BLaER1 treated with 17β-estradiol and CSF1 and Interleukin-3, amounts not matched to agents 10 nM and 100 nM (cell line): ENCODE measurements around the gene TOR1AIP2.

ENCODE experiments used
- H3K27ac ChIP-seq, 11 experiments: shearing (Covaris generic); formaldehyde crosslinking; 2 replicates each; pipeline ENCODE4 v1.8.1; 2022
- H3K27me3 ChIP-seq, 11 experiments: shearing (Covaris generic); formaldehyde crosslinking; 2 replicates each; pipeline ENCODE4 v1.8.1; 2022
- H3K36me3 ChIP-seq, 11 experiments: shearing (Covaris generic); formaldehyde crosslinking; 2 replicates each; pipeline ENCODE4 v1.8.1; 2022
- H3K4me1 ChIP-seq, 10 experiments: shearing (Covaris generic); formaldehyde crosslinking; 2 replicates each; pipeline ENCODE4 v1.8.1; 2022
- H3K4me2 ChIP-seq, 11 experiments: shearing (Covaris generic); formaldehyde crosslinking; 2 replicates each; pipeline ENCODE4 v1.8.1; 2022
- H3K4me3 ChIP-seq, 10 experiments: shearing (Covaris generic); formaldehyde crosslinking; 2 replicates each; pipeline ENCODE4 v1.8.1; 2022
- H3K9ac ChIP-seq, 11 experiments: shearing (Covaris generic); formaldehyde crosslinking; 2 replicates each; pipeline ENCODE4 v1.8.1; 2022
- H3K9me3 ChIP-seq, 11 experiments: shearing (Covaris generic); formaldehyde crosslinking; replicated peaks in 1 of 11; 2 replicates each; pipeline ENCODE4 v1.8.1; 2022
- H4K20me1 ChIP-seq, 11 experiments: shearing (Covaris generic); formaldehyde crosslinking; 2 replicates each; pipeline ENCODE4 v1.8.1; 2022
- Cebpa-rat ChIP-seq, 11 experiments: shearing (Covaris generic); IDR thresholded peaks; 2 replicates each; pipeline ENCODE4 v1.8.1; 2022

TOR1AIP2 gene

DNA sequence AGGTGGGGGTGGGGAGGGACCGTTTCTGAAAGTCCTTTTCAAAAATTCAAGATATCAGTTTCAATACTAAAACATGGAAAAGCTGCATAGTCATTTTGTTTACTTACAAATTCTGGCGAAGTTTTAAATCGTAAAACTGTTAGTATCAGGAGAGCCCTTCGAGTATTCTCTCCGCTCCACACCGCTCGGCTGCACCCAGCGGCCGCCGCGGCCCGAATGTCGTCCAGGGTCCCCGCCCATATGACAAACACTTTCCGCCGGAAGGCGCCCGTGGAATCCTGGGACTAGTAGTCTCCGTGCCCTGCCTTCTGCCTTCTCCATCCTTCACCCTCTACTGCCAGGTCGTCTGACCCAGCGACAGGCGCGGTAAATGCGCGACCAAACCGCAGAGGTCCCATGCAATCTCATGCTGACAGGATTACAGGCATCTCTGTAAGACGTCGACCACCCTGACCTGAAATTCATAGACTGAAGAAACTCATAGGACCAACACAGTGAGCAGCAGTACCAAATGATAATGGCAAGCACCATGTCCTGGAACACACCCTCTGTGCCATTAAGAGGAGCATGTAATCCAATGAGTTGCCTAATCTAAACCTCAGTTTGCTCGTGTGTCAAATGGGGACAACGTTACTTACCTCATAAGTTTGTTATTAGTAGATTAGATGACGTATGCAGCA is at the start of gene TOR1AIP2:
TOR1AIP2 (minus strand) TSS at position 218 of the 680 bp plus-strand sequence. CDS start 25,138 bp downstream, outside the sequence.
- H3K9me3 ChIP-seq = no peaks in the 10 kb centered on the region
- peak within 1 kb of the TSS; percentile 70 to 85 (median 81) for H3K9ac ChIP-seq
- H3K27me3 ChIP-seq = no peaks in the 10 kb centered on the region
- H3K4me1 ChIP-seq = peaks cover 34 to 64% (median 57%) of the 10 kb centered on the region in 10 experiments
- H3K4me2 ChIP-seq = peak within 1 kb of the TSS; percentile 78 to 93 (median 87)
- peaks cover 11 to 33% (median 27%) of the 10 kb centered on the region in 11 experiments for H3K36me3 ChIP-seq
- peak in 3 of 11 experiments; percentile 12 to 50 (median 31); a peak in 1 of 22 replicates for TF ChIP-seq Cebpa-rat (IDR thresholded peaks at IDR 0.05)
- H4K20me1 ChIP-seq = peaks cover 19 to 46% (median 39%) of the 10 kb centered on the region in 11 experiments; a peak in 18 of 22 replicates
- H3K27ac ChIP-seq = peak within 1 kb of the TSS; percentile 49 to 81 (median 66); a peak in 21 of 22 replicates
- peak within 1 kb of the TSS; percentile 73 to 90 (median 86) for H3K4me3 ChIP-seq

DNA sequence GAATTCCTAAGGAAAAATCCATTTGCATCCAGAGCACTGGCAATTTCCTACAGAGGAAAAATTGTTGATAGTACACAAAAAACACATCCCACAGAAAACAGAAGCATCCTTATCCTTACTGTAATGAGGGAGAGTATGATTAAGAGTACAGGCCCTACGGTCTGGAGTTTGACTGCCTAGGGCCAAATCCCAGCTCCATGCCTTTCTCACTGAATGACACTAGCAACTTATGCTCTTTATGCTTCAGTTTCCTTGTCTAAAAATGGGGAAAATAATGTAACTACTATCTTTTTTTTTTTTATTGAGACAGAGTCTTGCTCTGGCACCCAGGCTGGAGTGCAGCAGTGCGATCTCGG is 49.2 kb upstream of the TOR1AIP2 start:
- Histone ChIP-seq H3K27ac (no peak overlapping the region), H3K4me2 (no peak overlapping the region), H3K36me3 (peaks cover 0 to 8% (median 5%) of the 10 kb centered on the region in 11 experiments; a peak in 8 of 22 replicates), H3K4me3 (no peak overlapping the region), H3K9ac (no peak overlapping the region), H3K9me3 (no peaks in the 10 kb centered on the region), H4K20me1 (no peaks in the 10 kb centered on the region), H3K4me1 (peaks cover 0 to 22% (median 0%) of the 10 kb centered on the region in 10 experiments; a peak in 6 of 20 replicates), H3K27me3 (no peaks in the 10 kb centered on the region)
- TF ChIP-seq Cebpa-rat (IDR thresholded peaks at IDR 0.05) = no peak

DNA sequence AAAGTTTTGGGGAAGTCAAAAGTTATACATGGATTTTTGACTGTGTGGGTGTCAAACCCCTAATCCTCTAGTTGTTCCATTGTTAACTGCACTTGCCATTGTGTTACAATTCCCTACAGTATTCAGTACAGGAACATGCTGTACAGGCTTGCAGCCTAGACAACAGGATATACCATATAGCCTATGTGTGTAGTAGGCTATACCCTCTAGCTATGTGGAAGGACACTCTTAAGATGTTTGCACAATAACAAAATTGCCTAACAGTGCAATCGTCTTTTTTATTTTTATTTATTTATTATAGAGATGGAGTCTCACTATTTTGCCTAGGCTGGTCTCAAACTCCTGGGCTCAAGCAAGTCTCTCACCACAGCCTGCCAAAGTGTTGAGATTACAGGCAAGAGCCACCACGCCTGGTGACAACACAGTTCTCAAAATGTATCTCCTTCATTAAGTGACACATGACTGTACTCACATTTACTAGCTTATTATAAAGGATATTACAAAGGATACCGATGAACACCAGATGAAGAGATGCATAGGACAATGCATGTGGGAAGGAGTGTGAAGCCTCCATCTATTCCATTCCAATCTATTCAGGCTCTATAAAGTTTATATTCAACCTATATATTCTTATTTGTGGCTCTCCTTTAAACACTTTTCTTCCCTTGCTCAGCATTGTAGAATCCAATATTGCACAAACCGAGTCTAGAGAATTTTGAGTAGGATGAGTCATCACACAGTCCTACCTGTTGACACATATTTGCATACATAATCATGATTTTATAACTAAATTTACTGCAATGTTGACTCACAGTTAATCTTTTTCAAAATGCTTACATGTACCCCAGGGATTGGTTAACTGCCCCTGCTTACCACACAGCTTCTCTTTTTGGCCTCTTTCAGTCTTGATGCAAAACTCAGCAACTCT is 48.6 kb upstream of the TOR1AIP2 start:
- Histone ChIP-seq H3K9me3 (no peaks in the 10 kb centered on the region), H3K4me2 (no peak overlapping the region), H4K20me1 (no peaks in the 10 kb centered on the region), H3K27me3 (no peaks in the 10 kb centered on the region), H3K4me3 (no peak overlapping the region), H3K36me3 (peaks cover 6 to 15% (median 11%) of the 10 kb centered on the region in 11 experiments; a peak in 13 of 22 replicates), H3K4me1 (peaks cover 0 to 22% (median 0%) of the 10 kb centered on the region in 10 experiments; a peak in 6 of 20 replicates), H3K27ac (no peak overlapping the region), H3K9ac (no peak overlapping the region)
- TF ChIP-seq Cebpa-rat (IDR thresholded peaks at IDR 0.05) = no peak

DNA sequence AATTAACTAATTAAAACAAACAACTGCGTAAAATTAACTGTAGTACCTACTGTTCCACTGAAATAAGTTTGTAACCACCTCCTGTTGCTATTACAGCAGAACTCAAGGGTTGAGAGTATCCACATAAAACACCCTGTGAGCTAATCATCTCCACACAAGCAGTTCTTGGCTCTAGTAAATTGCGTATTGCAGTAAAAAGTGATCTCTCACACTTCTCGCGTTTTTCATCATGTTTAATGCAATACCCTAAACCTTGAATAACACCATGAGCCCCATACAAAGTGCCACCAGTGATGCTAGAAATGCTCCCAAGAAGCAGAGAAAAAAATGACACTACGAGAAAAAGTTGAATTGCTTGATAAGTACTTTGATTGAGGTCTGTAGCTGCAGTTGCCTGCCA is 47.7 kb upstream of the TOR1AIP2 start:
- no peak overlapping the region for H3K9ac ChIP-seq
- H4K20me1 ChIP-seq = no peaks in the 10 kb centered on the region
- no peaks in the 10 kb centered on the region for H3K9me3 ChIP-seq
- H3K4me3 ChIP-seq = no peak overlapping the region
- H3K36me3 ChIP-seq = peaks cover 9 to 23% (median 17%) of the 10 kb centered on the region in 11 experiments; a peak in 20 of 22 replicates
- no peaks in the 10 kb centered on the region for H3K27me3 ChIP-seq
- H3K4me1 ChIP-seq = peaks cover 0 to 22% (median 0%) of the 10 kb centered on the region in 10 experiments; a peak in 6 of 20 replicates
- TF ChIP-seq Cebpa-rat (IDR thresholded peaks at IDR 0.05) = no peak
- H3K27ac ChIP-seq = no peak overlapping the region
- no peak overlapping the region for H3K4me2 ChIP-seq

DNA sequence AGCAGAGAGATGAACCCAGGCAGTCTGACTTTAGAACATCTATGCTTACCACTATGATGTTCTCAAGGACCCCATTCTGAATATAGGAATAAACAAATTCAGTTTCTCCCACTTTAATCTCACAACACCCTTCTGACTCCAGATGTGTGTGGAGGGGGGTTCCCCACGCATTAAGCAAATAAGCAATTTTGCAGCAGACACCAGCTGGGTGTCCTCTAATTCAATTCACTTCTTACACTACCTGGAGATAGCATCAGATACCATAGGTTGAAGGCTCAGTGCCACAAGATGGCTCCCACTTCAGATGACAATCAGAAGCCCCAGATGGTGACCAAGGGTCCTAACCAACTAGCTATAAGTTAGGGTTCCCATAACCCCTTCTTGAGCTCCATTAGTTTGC is 46.7 kb upstream of the TOR1AIP2 start:
- no peak overlapping the region for H3K4me3 ChIP-seq
- no peak overlapping the region for H3K4me2 ChIP-seq
- no peak for TF ChIP-seq Cebpa-rat (IDR thresholded peaks at IDR 0.05)

DNA sequence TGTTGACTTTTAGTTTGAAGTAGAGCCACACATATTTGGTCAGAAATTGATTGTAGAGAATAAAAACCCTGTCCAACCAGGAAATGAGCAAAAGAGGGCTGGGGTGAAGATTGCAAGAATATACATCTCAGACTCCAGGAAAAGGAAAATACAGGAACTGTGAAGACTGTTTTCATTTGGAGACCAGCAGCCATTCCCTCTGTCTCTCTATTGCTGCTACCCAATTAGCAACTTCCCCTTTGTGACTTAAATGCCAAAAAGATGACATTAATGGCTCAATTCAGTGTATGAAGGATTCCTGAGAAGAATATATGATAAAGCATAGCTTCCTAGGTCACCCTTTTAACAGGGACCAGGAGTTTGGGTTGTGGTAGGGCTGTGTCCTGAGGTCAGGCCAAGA is 45.4 kb upstream of the TOR1AIP2 start:
- Histone ChIP-seq H3K9ac (no peak overlapping the region), H3K9me3 (no peaks in the 10 kb centered on the region), H3K27me3 (no peaks in the 10 kb centered on the region), H4K20me1 (no peaks in the 10 kb centered on the region), H3K4me1 (peaks cover 0 to 22% (median 0%) of the 10 kb centered on the region in 10 experiments; a peak in 6 of 20 replicates), H3K4me3 (no peak overlapping the region), H3K27ac (no peak overlapping the region), H3K36me3 (peaks cover 27 to 45% (median 39%) of the 10 kb centered on the region in 11 experiments), H3K4me2 (peak overlapping the region in 2 of 11 experiments; percentile 18 to 30; a peak in 2 of 22 replicates)
- TF ChIP-seq Cebpa-rat (IDR thresholded peaks at IDR 0.05) = no peak

More for the DNA sequence above, 46.7 kb upstream of the TOR1AIP2 start:
- H3K4me1 ChIP-seq = peaks cover 0 to 22% (median 0%) of the 10 kb centered on the region in 10 experiments; a peak in 6 of 20 replicates
- H4K20me1 ChIP-seq = no peaks in the 10 kb centered on the region
- H3K27ac ChIP-seq = no peak overlapping the region
- H3K36me3 ChIP-seq = peaks cover 14 to 33% (median 26%) of the 10 kb centered on the region in 11 experiments; a peak in 21 of 22 replicates
- no peaks in the 10 kb centered on the region for H3K27me3 ChIP-seq
- H3K9ac ChIP-seq = no peak overlapping the region
- no peaks in the 10 kb centered on the region for H3K9me3 ChIP-seq

DNA sequence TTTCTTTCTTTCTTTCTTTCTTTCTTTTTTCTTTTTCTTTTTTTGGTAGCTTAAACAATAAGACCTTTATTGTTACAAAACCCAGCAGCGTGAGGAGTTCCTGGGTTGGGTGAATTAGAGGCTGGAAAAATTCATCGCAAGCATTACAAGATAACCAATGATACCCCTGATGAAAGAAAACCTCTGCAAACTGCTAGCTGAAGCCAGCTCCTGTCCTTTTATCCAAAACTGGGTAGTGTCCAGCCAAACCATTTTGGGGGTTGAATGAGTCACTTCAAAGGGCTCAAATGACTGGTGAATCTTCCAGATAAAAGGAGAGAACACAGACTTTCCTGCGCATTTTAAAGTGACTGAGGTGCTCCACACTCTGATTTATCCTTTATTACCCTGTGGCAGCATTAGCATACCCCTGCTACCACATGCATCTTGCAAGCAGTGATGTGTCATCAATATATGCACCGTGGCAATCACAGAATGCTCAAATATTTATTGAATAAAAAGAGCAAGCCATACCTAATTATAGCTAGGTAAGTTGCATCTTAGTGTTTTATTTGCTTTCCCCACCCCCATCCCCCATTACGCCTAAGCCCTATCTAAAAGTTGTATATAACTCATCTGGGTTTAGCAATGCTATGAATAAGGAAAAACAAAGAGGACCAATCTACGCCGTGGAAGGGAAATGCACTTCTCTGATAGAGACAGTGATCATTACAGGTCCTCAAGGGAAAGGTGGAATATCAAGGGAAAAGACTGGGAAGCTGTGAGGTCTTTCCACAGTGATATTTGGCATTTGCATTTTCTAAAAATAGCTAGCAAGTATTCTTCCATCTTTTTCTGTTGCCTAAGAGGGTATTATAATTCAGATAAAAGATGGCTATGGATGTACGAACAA is 44.6 kb upstream of the TOR1AIP2 start:
- no peak overlapping the region for H3K27ac ChIP-seq
- H3K4me2 ChIP-seq = no peak overlapping the region; a peak in 1 of 22 replicates
- H3K27me3 ChIP-seq = no peaks in the 10 kb centered on the region
- no peak overlapping the region for H3K9ac ChIP-seq
- TF ChIP-seq Cebpa-rat (IDR thresholded peaks at IDR 0.05) = no peak
- H4K20me1 ChIP-seq = peaks cover 0 to 3% (median 0%) of the 10 kb centered on the region in 11 experiments; a peak in 1 of 22 replicates
- no peaks in the 10 kb centered on the region for H3K9me3 ChIP-seq
- H3K4me1 ChIP-seq = peaks cover 0 to 22% (median 0%) of the 10 kb centered on the region in 10 experiments; a peak in 6 of 20 replicates
- no peak overlapping the region for H3K4me3 ChIP-seq
- H3K36me3 ChIP-seq = peaks cover 35 to 53% (median 47%) of the 10 kb centered on the region in 11 experiments

DNA sequence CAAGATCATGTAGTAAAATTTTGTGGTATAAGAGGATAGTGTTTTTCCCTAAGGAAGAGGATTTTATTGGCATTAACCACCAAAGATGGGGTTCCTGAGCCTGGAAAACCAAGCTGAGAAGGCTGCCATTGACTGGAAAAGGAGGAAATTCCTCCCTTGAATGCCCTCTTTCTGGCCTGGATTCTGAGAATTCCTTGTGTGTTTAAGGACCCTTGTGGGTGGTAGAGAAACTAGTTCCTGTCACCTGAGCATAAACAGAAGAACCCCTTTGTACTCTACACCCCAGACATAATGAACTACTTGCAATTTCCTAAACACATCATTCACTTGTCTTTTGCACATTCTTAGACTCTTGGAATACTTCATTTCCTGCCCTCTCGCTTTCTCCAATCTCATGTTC is 43.9 kb upstream of the TOR1AIP2 start:
- Histone ChIP-seq H3K36me3 (peaks cover 42 to 61% (median 53%) of the 10 kb centered on the region in 11 experiments), H3K4me1 (peaks cover 0 to 22% (median 0%) of the 10 kb centered on the region in 10 experiments; a peak in 6 of 20 replicates), H3K4me2 (no peak overlapping the region), H3K9ac (no peak overlapping the region), H3K27me3 (no peaks in the 10 kb centered on the region), H3K4me3 (no peak overlapping the region), H3K27ac (no peak overlapping the region), H3K9me3 (no peaks in the 10 kb centered on the region), H4K20me1 (peaks cover 0 to 3% (median 0%) of the 10 kb centered on the region in 11 experiments; a peak in 1 of 22 replicates)
- TF ChIP-seq Cebpa-rat (IDR thresholded peaks at IDR 0.05) = no peak
